Measurements from ENCODE around the gene CXCL9. TPM values are rescaled to one million over a fixed set of nuclear protein-coding genes. Genes with fewer than 3 reads are reported as not detected.

The CXCL9 gene
- total RNA-seq, 4 donors from 2014 or later = 0.13 to 0.31 TPM; not detected in 2

DNA sequence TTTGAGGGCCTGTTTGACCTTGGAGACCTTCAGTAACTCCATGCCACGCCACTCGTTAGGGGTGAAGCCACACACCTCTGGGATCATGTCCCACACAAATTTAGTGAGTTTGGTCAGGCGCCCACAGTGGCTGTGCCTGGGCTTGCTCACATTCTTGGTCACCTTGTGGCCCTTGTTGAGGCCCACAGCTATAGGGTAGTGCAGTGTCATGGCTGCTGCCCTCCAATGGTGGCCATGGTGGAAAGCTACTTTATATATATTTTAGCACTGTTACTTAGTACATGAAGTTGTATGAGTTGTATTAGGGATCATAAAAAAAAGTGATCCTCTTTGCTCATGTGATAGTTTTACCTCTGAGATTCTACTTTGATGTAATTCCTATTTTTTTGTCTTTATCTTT is 29.5 kb upstream of the CXCL9 start:
- Histone ChIP-seq H3K9me3 (no peaks in the 10 kb centered on the region), H3K27me3 (peaks cover 5% of the 10 kb centered on the region), H3K36me3 (no peaks in the 10 kb centered on the region), H3K27ac (no peak overlapping the region), H3K4me3 (no peak overlapping the region), H3K4me1 (no peaks in the 10 kb centered on the region)
- TF ChIP-seq, protein P1, sequence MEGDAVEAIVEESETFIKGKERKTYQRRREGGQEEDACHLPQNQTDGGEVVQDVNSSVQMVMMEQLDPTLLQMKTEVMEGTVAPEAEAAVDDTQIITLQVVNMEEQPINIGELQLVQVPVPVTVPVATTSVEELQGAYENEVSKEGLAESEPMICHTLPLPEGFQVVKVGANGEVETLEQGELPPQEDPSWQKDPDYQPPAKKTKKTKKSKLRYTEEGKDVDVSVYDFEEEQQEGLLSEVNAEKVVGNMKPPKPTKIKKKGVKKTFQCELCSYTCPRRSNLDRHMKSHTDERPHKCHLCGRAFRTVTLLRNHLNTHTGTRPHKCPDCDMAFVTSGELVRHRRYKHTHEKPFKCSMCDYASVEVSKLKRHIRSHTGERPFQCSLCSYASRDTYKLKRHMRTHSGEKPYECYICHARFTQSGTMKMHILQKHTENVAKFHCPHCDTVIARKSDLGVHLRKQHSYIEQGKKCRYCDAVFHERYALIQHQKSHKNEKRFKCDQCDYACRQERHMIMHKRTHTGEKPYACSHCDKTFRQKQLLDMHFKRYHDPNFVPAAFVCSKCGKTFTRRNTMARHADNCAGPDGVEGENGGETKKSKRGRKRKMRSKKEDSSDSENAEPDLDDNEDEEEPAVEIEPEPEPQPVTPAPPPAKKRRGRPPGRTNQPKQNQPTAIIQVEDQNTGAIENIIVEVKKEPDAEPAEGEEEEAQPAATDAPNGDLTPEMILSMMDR (IDR thresholded peaks at IDR 0.05) = no peak
- TF ChIP-seq POLR2A (IDR thresholded peaks at IDR 0.05) (no peak), EP300 (IDR thresholded peaks at IDR 0.05) (no peak), POLR2AphosphoS5 (IDR thresholded peaks at IDR 0.05) (no peak)
- WGBS, 2 donors (ENCODE audit: low coverage in 1 of 2) = 80% methylated on average over 3 of the region's 3 CpGs; no CpG with 5 or more reads in 1 of the 2 donors
- ATAC-seq = no peak

DNA sequence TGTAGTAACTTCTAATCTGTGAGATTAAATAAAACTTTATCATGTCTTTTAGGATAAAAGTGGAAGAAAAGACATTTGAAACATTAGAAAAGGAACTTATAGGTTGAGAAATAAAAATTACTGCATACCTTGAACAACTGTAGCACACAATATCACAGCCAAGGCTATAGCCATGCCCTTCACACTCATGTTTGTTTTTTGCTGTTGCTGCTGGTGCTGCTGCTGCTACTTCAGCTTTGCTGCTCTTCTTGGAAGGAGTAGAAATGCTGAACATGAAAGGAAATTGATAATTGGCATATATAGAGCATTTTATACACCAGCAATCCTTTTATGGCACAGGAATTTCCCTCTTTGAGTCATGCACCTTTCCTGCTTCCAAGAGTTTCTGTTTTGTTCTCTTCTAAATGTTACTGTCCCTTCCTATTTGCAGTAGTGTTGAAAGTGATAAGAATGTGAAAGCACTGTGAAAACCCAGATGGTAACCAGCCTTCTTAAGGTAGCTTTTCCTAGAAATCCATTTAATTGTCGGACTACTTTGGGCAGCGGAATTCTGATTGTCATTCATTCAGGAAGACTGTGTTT is 28.6 kb upstream of the CXCL9 start, which contains the start of gene CXCL11:
Gene CXCL11 (minus strand): TSS at position 272 of the 582 bp plus-strand sequence. CDS start 83 bp downstream, at position 189.
- no peak within 1 kb of the TSS for H3K27ac ChIP-seq
- H3K4me3 ChIP-seq = no peak within 1 kb of the TSS
- no peaks in the 10 kb centered on the region for H3K36me3 ChIP-seq
- H3K4me1 ChIP-seq = no peaks in the 10 kb centered on the region
- ATAC-seq = no peak
- no peaks in the 10 kb centered on the region for H3K9me3 ChIP-seq
- H3K27me3 ChIP-seq = peaks cover 5% of the 10 kb centered on the region
- 64 to 93% methylated on average over 2 of the region's 2 CpGs for WGBS, 2 donors (ENCODE audit: low coverage in 1 of 2)
- TF ChIP-seq POLR2A (IDR thresholded peaks at IDR 0.05) (no peak), EP300 (IDR thresholded peaks at IDR 0.05) (no peak), POLR2AphosphoS5 (IDR thresholded peaks at IDR 0.05) (no peak)
- TF ChIP-seq, protein P1 (IDR thresholded peaks at IDR 0.05) = no peak

DNA sequence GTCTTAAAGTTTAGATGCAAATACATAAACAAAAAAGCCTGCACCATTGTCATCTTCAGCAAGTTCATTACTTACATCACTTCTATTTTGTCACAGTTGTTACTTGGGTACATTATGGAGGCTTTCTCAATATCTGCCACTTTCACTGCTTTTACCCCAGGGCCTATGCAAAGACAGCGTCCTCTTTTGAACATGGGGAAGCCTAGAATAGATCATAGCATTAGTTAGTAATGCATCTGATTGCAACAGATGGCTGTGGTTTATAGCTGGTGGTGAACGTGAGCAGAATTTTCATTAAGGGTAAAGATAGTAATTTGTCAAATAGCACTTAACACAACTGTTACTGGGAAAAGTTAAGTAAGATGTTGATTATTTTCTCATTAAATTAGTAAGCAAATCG is 27.8 kb upstream of the CXCL9 start:
- Histone ChIP-seq H3K9me3 (no peaks in the 10 kb centered on the region), H3K27me3 (peaks cover 5% of the 10 kb centered on the region), H3K27ac (no peak overlapping the region), H3K4me3 (no peak overlapping the region), H3K36me3 (no peaks in the 10 kb centered on the region), H3K4me1 (no peaks in the 10 kb centered on the region)
- TF ChIP-seq POLR2A (IDR thresholded peaks at IDR 0.05) (no peak), POLR2AphosphoS5 (IDR thresholded peaks at IDR 0.05) (no peak), EP300 (IDR thresholded peaks at IDR 0.05) (no peak)
- TF ChIP-seq, protein P1 (IDR thresholded peaks at IDR 0.05) = no peak
- no peak for ATAC-seq
- 44 to 63% methylated on average over 3 of the region's 3 CpGs for WGBS, 2 donors (ENCODE audit: low coverage in 1 of 2)

DNA sequence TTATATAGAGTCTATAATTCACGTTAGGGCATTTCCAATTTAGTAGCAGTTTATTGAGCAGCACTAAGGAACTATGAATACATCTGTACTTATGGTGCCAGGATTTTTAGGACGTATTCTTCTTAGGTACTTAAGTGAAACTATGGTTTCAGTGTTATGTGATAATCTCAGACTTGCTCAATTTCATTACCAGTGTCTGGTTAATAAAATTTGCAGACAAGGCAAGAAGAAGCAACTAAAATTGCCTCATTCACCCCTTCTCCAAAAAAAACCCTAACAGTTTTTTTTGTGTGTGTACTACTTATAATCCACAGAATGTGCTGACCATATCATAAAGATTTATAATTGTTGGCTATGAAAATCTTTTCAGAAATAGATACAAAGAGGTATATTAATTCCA is 22.0 kb upstream of the CXCL9 start:
- 52 to 77% methylated on average over 2 of the region's 2 CpGs for WGBS, 2 donors (ENCODE audit: low coverage in 1 of 2)
- Histone ChIP-seq H3K9me3 (no peaks in the 10 kb centered on the region), H3K27me3 (peaks cover 5% of the 10 kb centered on the region), H3K4me1 (peaks cover 0 to 8% (median 0%) of the 10 kb centered on the region in 3 donors), H3K4me3 (no peak overlapping the region), H3K27ac (no peak overlapping the region), H3K36me3 (no peaks in the 10 kb centered on the region)
- ATAC-seq = no peak
- TF ChIP-seq POLR2A (IDR thresholded peaks at IDR 0.05) = no peak
- TF ChIP-seq EP300 (IDR thresholded peaks at IDR 0.05) = no peak
- TF ChIP-seq, protein P1 (IDR thresholded peaks at IDR 0.05) = no peak
- no peak for TF ChIP-seq POLR2AphosphoS5 (IDR thresholded peaks at IDR 0.05)

DNA sequence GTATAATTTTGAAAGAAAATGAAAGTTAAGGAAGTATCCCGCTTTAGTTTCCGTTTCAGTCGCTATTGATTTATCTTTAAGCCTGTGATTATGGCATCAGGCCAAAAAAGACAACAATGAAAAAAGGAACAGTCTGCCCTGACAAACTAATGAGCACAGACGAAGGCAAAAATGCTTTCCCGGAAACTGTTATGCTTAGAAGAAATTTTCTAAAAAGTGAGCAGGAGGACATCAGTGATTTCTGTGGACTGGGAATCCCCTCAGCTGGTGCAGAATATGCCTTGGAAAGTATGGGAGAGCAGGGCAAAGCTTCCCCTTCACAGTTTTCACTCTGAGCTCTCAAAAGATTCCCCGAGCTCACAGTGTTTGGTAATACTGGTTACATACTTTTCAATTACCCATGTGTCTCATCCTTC is 21.0 kb upstream of the CXCL9 start:
- H3K27ac ChIP-seq = peak overlapping the region in 1 of 4 donors; percentile 24
- peaks cover 0 to 8% (median 0%) of the 10 kb centered on the region in 3 donors for H3K4me1 ChIP-seq
- no peak for TF ChIP-seq EP300 (IDR thresholded peaks at IDR 0.05)
- no peak for TF ChIP-seq POLR2A (IDR thresholded peaks at IDR 0.05)
- no peak for TF ChIP-seq POLR2AphosphoS5 (IDR thresholded peaks at IDR 0.05)
- TF ChIP-seq, protein P1 (IDR thresholded peaks at IDR 0.05) = no peak
- peaks cover 5% of the 10 kb centered on the region for H3K27me3 ChIP-seq
- ATAC-seq = no peak
- no peaks in the 10 kb centered on the region for H3K9me3 ChIP-seq
- WGBS, 2 donors (ENCODE audit: low coverage in 1 of 2) = 9 to 12% methylated on average over 5 to 6 of the region's 6 CpGs
- no peaks in the 10 kb centered on the region for H3K36me3 ChIP-seq
- H3K4me3 ChIP-seq = peak overlapping the region; percentile 12 to 33

Measured in gastroesophageal sphincter (tissue), 4 donors.